ENCODE data around the gene IP6K1. TPM values are rescaled to one million over a fixed set of nuclear protein-coding genes. Genes with fewer than 3 reads are reported as not detected.
"Not testable (repeated sequence)": the region's sequence is repeated elsewhere in the genome, so short reads cannot be mapped to it uniquely, and the experiment has no call there.

Gene IP6K1
- 10 to 100 TPM; 12.6 to 19.6 (median 16.2) TPM for total RNA-seq
- long read RNA-seq, partial matches to known transcripts = 0 of 3 reads
- long read RNA-seq, other reads (novel, unspliced or antisense) = 3 of 3 reads

- H3K27me3 ChIP-seq = no peaks in the 10 kb centered on the region
- H3K27ac ChIP-seq = peak within 1 kb of the TSS; percentile 87 to 96 (median 96)
- H3K4me3 ChIP-seq = peak within 1 kb of the TSS; percentile 75 to 96 (median 95)
- peaks cover 0 to 2% (median under 1%) of the 10 kb centered on the region in 4 donors for H3K36me3 ChIP-seq
- no peaks in the 10 kb centered on the region for H3K9me3 ChIP-seq
- ATAC-seq (peak; percentile 99), DNase-seq (peak; percentile 100)
- TF ChIP-seq POLR2A (IDR thresholded peaks at IDR 0.05) = peak; percentile 79
- TF ChIP-seq CTCF (IDR thresholded peaks at IDR 0.05) = peak in 2 of 4 donors; percentile 7 to 8
- peaks cover 0 to 12% (median 6%) of the 10 kb centered on the region in 4 donors for H3K4me1 ChIP-seq
- intact Hi-C loops (cut with DNase I) = no loop called here
- WGBS (ENCODE audit: insufficient coverage, low coverage, low lambda C conversion rate, missing lambda C conversion rate) = 5% methylated on average over 11 of the region's 55 CpGs
Measured at GRCh38 chr3:49786357-49787181, at the start of gene IP6K1. Gene IP6K1 (minus strand): TSS chr3:49786542. CDS start chr3:49748040, 38,502 bp downstream.

- no peaks in the 10 kb centered on the region for H3K4me1 ChIP-seq
- TF ChIP-seq CTCF (IDR thresholded peaks at IDR 0.05) = no peak
- TF ChIP-seq POLR2A (IDR thresholded peaks at IDR 0.05) = no peak
- H3K27me3 ChIP-seq = no peaks in the 10 kb centered on the region
- ATAC-seq = no peak
- H3K36me3 ChIP-seq = no peaks in the 10 kb centered on the region
- 70% methylated on average over 2 of the region's 3 CpGs for WGBS (ENCODE audit: insufficient coverage, low coverage, low lambda C conversion rate, missing lambda C conversion rate)
- H3K9me3 ChIP-seq = no peaks in the 10 kb centered on the region
- H3K4me3 ChIP-seq = no peak overlapping the region
- H3K27ac ChIP-seq = no peak overlapping the region
- intact Hi-C loops (cut with DNase I) = no loop called here
- DNase-seq = no peak
Measured at GRCh38 chr3:49831341-49831740, 45.0 kb upstream of the IP6K1 start.

- ATAC-seq = no peak
- 91% methylated on average over 3 of the region's 6 CpGs for WGBS (ENCODE audit: insufficient coverage, low coverage, low lambda C conversion rate, missing lambda C conversion rate)
- Histone ChIP-seq H3K36me3 (no peaks in the 10 kb centered on the region), H3K9me3 (no peaks in the 10 kb centered on the region), H3K4me1 (no peaks in the 10 kb centered on the region), H3K4me3 (no peak overlapping the region), H3K27me3 (no peaks in the 10 kb centered on the region), H3K27ac (no peak overlapping the region)
- DNase-seq = no peak
- TF ChIP-seq POLR2A (IDR thresholded peaks at IDR 0.05) (no peak), CTCF (IDR thresholded peaks at IDR 0.05) (no peak)
- intact Hi-C loops (cut with DNase I) = no loop called here
Measured at GRCh38 chr3:49826016-49826415, 39.7 kb upstream of the IP6K1 start.

GRCh38 chr3:49823131-49823530, 36.8 kb upstream of the IP6K1 start:
- ATAC-seq; H3K4me3 ChIP-seq; intact Hi-C loops (cut with DNase I); H3K4me1 ChIP-seq; H3K36me3 ChIP-seq; DNase-seq; H3K9me3 ChIP-seq; H3K27ac ChIP-seq; H3K27me3 ChIP-seq: not testable (repeated sequence)
- 100% methylated on average over 1 of the region's 3 CpGs for WGBS (ENCODE audit: insufficient coverage, low coverage, low lambda C conversion rate, missing lambda C conversion rate)
